Liver (tissue), 9 donors: ENCODE results near the gene SKIC8. TPM values are rescaled to one million over a fixed set of nuclear protein-coding genes. Genes with fewer than 3 reads are reported as not detected.

Experiments used
- DNase-seq: peaks from one replicate; pipeline ENCODE4 v3.0.0-alpha.2; 2017; ENCODE audit warnings: low spot score
- H3K27ac ChIP-seq, 2 donors: one replicate each; pipeline ENCODE4 v1.7.0; 2013; ENCODE audit warnings: inconsistent platforms in 2 of 2, low read length in 2 of 2, control low read depth in 1 of 2, low read depth in 1 of 2, mild to moderate bottlenecking in 1 of 2
- H3K27me3 ChIP-seq, 4 donors: one replicate each; pipeline versions ENCODE4 v1.6.1 to v1.7.0; 2013; ENCODE audit warnings: low read length in 3 of 4, inconsistent platforms in 1 of 4, mild to moderate bottlenecking in 1 of 4, moderate library complexity in 1 of 4; ENCODE audit not compliant: control insufficient read depth in 4 of 4, insufficient read depth in 4 of 4
- H3K36me3 ChIP-seq, 4 donors: one replicate each; pipeline versions ENCODE4 v1.6.1 to v1.7.0; 2013; ENCODE audit warnings: low read length in 3 of 4, mild to moderate bottlenecking in 3 of 4, low read depth in 1 of 4, moderate library complexity in 1 of 4; ENCODE audit not compliant: control insufficient read depth in 4 of 4, insufficient read depth in 3 of 4
- H3K4me1 ChIP-seq, 4 donors: one replicate each; pipeline versions ENCODE4 v1.6.1 to v1.7.0; 2013; ENCODE audit warnings: low read length in 3 of 4, mild to moderate bottlenecking in 3 of 4, moderate library complexity in 1 of 4; ENCODE audit not compliant: control insufficient read depth in 4 of 4, insufficient read depth in 4 of 4
- H3K4me3 ChIP-seq, 3 donors: one replicate each; pipeline versions ENCODE4 v1.6.1 to v1.7.0; 2013; ENCODE audit warnings: low read length in 3 of 3, control low read depth in 1 of 3, low read depth in 1 of 3, mild to moderate bottlenecking in 1 of 3
- H3K9ac ChIP-seq, 2 donors: one replicate each; pipeline ENCODE4 v1.7.0; 2013; ENCODE audit warnings: low read length in 2 of 2, mild to moderate bottlenecking in 2 of 2, moderate library complexity in 2 of 2, control low read depth in 1 of 2, low read depth in 1 of 2
- H3K9me3 ChIP-seq, 4 donors: one replicate each; pipeline versions ENCODE4 v1.6.1 to v1.7.0; 2013; ENCODE audit warnings: low read length in 3 of 4; ENCODE audit not compliant: control insufficient read depth in 4 of 4
- ATF3 ChIP-seq: IDR thresholded peaks from 2 replicates; pipeline ENCODE4 v1.6.1; 2016; ENCODE audit warnings: antibody characterized with exemption
- CTCF ChIP-seq: fragments of 150-350 bp; IDR thresholded peaks from 2 replicates; pipeline ENCODE4 v1.5.1; 2017; ENCODE audit warnings: improper control_type of control experiment, low read depth, low read length; ENCODE audit not compliant: missing input control
- FOXA1 ChIP-seq: IDR thresholded peaks from 2 replicates; pipeline ENCODE4 v1.6.1; 2016; ENCODE audit warnings: antibody characterized with exemption
- FOXA2 ChIP-seq: IDR thresholded peaks from 2 replicates; pipeline ENCODE4 v1.6.1; 2016; ENCODE audit warnings: antibody characterized with exemption
- GABPA ChIP-seq, 2 donors: IDR thresholded peaks in 1 of 2; conservative IDR thresholded peaks in 1 of 2; 2 replicates each; pipeline ENCODE4 v1.6.1; 2016; ENCODE audit warnings: antibody characterized with exemption in 2 of 2, mild to moderate bottlenecking in 1 of 2, moderate library complexity in 1 of 2
- HNF4A ChIP-seq, 2 donors: conservative IDR thresholded peaks; 2 replicates each; pipeline ENCODE4 v1.6.1; 2016; ENCODE audit warnings: antibody characterized with exemption in 2 of 2, mild to moderate bottlenecking in 2 of 2
- HNF4G ChIP-seq: IDR thresholded peaks from 2 replicates; pipeline ENCODE4 v1.6.1; 2016; ENCODE audit warnings: antibody characterized with exemption
- JUND ChIP-seq, 2 donors: IDR thresholded peaks; 2 replicates each; pipeline ENCODE4 v1.6.1; 2016; ENCODE audit warnings: antibody characterized with exemption in 2 of 2
- MAX ChIP-seq: IDR thresholded peaks from 2 replicates; pipeline ENCODE4 v1.6.1; 2016; ENCODE audit warnings: antibody characterized with exemption
- NR2F2 ChIP-seq: IDR thresholded peaks from 2 replicates; pipeline ENCODE4 v1.6.1; 2016; ENCODE audit warnings: antibody characterized with exemption
- RAD21 ChIP-seq, 2 donors: IDR thresholded peaks; 2 replicates each; pipeline ENCODE4 v1.6.1; 2016; ENCODE audit warnings: antibody characterized with exemption in 2 of 2, mild to moderate bottlenecking in 2 of 2
- REST ChIP-seq: IDR thresholded peaks from 2 replicates; pipeline ENCODE4 v1.6.1; 2016; ENCODE audit warnings: antibody characterized with exemption, mild to moderate bottlenecking
- RXRA ChIP-seq, 2 donors: IDR thresholded peaks; 2 replicates each; pipeline ENCODE4 v1.6.1; 2017 to 2018; ENCODE audit warnings: antibody characterized with exemption in 2 of 2, mild to moderate bottlenecking in 1 of 2
- SP1 ChIP-seq: IDR thresholded peaks from 2 replicates; pipeline ENCODE4 v1.6.1; 2018; ENCODE audit warnings: antibody characterized with exemption, mild to moderate bottlenecking
- TAF1 ChIP-seq: conservative IDR thresholded peaks from 2 replicates; pipeline ENCODE4 v1.6.1; 2016; ENCODE audit warnings: antibody characterized with exemption, mild to moderate bottlenecking
- YY1 ChIP-seq: IDR thresholded peaks from 2 replicates; pipeline ENCODE4 v1.6.1; 2016; ENCODE audit warnings: antibody characterized with exemption, mild to moderate bottlenecking
- ZBTB33 ChIP-seq: IDR thresholded peaks from 2 replicates; pipeline ENCODE4 v1.6.1; 2016; ENCODE audit warnings: antibody characterized with exemption
- WGBS: extraction: QIAGEN DNeasy Blood & Tissue Kit; methylation state at CpG from one replicate; pipeline ENCODE4 v1.1.7; 2013; 5-methylcytosine and 5-hydroxymethylcytosine counted together
- polyA plus RNA-seq, 2 donors: library from polyadenylated mRNA; stranded (reverse) in 1 of 2; unstranded in 1 of 2; fragments of 200-250 nt in 1 of 2; fragments of >200 nt in 1 of 2; fragmentation: Nextera tagmentation in 1 of 2; extraction: Ambion mirVana in 1 of 2; gene quantifications; one replicate each; pipeline versions ENCODE4 v1.2.1 to v1.2.3, GENCODE V29; 2013 to 2015
- total RNA-seq, 2 donors: library from RNA; depleted of rRNA; stranded (reverse); fragments of >200 nt; gene quantifications; one replicate each; pipeline ENCODE4 v1.2.3, GENCODE V29; 2014
- donor health status: healthy.
- donor health status: healthy.
- donor health status: healthy.
- donor health status: healthy.
- donor health status: healthy.

Gene SKIC8
- total and polyA plus RNA-seq, 4 donors = 33.4 to 48.7 (median 40.2) TPM

- no peak overlapping the region for H3K9ac ChIP-seq
- no peaks in the 10 kb centered on the region for H3K27me3 ChIP-seq
- H3K4me1 ChIP-seq = peaks cover 0 to 2% (median 2%) of the 10 kb centered on the region in 4 donors
- H3K4me3 ChIP-seq = no peak overlapping the region
- H3K9me3 ChIP-seq = no peaks in the 10 kb centered on the region
- DNase-seq = no peak
- 44% methylated on average over 1 of the region's 1 CpG for WGBS
- peaks cover 6 to 34% (median 22%) of the 10 kb centered on the region in 4 donors for H3K36me3 ChIP-seq
- no peak overlapping the region for H3K27ac ChIP-seq
- TF ChIP-seq NR2F2 (no peak), ATF3 (no peak), FOXA1 (no peak), RXRA (IDR thresholded peaks at IDR 0.05) (no peak), ZBTB33 (no peak), YY1 (no peak), GABPA (IDR thresholded peaks at IDR 0.05 in 1 of 2, conservative IDR thresholded peaks at IDR 0.05 in 1 of 2) (no peak), REST (no peak), MAX (no peak), FOXA2 (no peak)
These were observed 7.2 kb downstream of the SKIC8 start for GRCh38 chr15:78292219-78292618.

- Histone ChIP-seq H3K36me3 (peaks cover 6 to 39% (median 24%) of the 10 kb centered on the region in 4 donors), H3K27me3 (no peaks in the 10 kb centered on the region), H3K9me3 (no peaks in the 10 kb centered on the region), H3K27ac (no peak overlapping the region), H3K4me3 (no peak overlapping the region), H3K9ac (no peak overlapping the region), H3K4me1 (peaks cover 0 to 2% (median under 1%) of the 10 kb centered on the region in 4 donors)
- 98% methylated on average over 2 of the region's 2 CpGs for WGBS
- TF ChIP-seq CTCF (no peak), YY1 (no peak), NR2F2 (no peak), HNF4G (no peak), SP1 (no peak), ZBTB33 (no peak), HNF4A (conservative IDR thresholded peaks at IDR 0.05) (no peak), RAD21 (IDR thresholded peaks at IDR 0.05) (no peak), RXRA (IDR thresholded peaks at IDR 0.05) (no peak), FOXA2 (no peak), TAF1 (no peak), ATF3 (no peak), MAX (no peak), REST (no peak), JUND (IDR thresholded peaks at IDR 0.05) (no peak), FOXA1 (no peak)
- DNase-seq = no peak
These were observed 7.7 kb downstream of the SKIC8 start for GRCh38 chr15:78291698-78292097.
